HG03521 (cell line): ENCODE data around the gene GABBR1.

Source experiments
- ATAC-seq: cut with Tn5 transposase; IDR thresholded peaks from one replicate; pipeline ENCODE4 v1.9.1; 2021; ENCODE audit warnings: mild to moderate bottlenecking, moderate library complexity; ENCODE audit not compliant: unreplicated experiment

Gene GABBR1

DNA sequence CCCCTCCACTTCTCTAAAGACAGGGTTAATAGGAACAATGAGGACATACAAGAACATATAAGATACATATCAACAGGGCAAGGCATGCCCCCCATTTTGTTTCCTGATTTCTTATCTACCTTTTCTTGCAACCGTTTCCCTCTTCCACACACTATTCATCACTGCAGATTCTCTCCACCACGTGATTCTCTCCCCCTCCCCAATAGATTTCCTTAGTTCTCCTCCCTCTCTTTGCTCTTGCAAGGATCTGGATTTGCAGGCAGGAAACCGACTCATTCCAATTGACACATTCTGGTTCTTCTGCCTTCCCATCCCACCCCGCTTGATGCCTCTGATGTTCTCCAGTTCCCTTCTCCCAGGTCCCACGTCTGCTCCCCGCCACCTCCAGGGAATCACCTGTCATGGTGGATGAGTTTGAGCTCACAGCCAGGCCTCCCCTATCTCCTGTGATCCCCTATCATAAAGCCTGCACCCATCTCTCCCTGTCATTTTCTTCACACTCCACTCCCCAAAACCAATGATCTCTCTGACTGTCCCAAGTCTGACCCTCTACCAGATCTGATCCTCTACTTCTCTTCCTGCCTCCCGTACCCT lies 7.5 kb downstream of the GABBR1 start:
- no peak for ATAC-seq

DNA sequence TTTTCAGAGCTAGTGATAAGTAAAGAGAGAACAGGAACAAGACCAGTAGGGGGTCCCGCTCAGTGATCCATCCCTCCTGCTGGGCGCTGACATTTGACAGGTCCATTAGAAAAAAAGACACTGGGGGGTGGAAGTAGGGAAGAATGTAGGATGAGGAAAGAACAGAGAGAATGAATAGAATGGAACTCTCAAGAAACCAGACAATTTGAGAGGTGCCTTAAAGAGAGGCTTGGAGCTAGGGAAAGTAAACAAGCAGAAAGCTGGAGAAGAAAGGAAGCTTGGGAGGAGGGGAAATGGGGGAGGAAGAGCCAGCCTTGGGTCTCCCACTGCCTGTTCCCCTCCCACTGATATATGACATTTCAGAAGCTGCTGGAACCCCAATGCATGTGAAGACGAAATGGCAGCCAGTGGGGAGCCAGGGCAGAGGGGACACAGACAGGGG lies 8.4 kb downstream of the GABBR1 start:
- no peak for ATAC-seq

DNA sequence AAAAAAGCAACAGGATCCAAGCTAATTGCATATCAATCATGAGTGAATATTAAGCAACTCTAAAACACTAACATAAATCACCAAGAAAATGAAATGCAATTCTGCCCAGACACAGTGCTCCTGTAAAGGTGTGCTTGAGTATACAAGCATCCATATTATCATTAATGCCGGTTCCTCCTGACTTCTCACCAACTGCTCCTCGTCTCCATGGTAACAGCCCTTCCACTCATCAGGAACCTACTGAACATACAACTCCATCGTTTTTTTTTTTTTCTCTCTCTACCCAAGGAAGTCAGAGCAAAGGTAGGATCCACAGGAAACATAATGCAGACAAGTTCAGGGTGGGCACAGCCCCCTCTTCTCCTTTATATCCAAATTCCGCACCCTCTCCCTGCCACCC lies 12.4 kb downstream of the GABBR1 start:
- no peak for ATAC-seq

DNA sequence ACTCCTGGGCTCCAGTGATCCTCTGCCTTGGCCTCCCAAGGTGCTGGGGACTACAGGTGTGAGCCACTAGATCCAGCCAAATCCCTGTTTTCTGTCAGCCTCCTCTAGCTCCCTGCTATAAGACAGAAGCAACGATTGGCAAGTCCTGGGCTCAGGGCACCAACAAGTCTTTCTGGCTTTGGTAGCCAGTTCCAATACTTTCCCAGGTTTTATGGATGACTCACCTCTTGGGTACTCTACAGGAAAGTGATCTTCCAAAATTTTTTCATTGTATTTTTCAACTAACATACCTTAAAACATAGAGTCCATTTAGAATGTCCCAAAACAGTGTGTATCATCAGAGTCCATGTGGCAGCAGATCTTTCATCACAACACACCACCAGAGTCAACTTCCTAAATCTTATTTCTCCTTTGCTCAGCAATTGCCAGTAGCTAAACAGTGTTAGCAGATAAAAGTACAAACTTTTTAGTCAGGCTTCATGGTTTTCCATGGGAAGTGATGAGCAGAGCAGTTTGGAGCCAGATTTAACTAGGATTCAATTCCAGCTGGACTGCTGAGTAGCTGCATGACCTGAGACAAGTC lies 13.3 kb downstream of the GABBR1 start:
- no peak for ATAC-seq

DNA sequence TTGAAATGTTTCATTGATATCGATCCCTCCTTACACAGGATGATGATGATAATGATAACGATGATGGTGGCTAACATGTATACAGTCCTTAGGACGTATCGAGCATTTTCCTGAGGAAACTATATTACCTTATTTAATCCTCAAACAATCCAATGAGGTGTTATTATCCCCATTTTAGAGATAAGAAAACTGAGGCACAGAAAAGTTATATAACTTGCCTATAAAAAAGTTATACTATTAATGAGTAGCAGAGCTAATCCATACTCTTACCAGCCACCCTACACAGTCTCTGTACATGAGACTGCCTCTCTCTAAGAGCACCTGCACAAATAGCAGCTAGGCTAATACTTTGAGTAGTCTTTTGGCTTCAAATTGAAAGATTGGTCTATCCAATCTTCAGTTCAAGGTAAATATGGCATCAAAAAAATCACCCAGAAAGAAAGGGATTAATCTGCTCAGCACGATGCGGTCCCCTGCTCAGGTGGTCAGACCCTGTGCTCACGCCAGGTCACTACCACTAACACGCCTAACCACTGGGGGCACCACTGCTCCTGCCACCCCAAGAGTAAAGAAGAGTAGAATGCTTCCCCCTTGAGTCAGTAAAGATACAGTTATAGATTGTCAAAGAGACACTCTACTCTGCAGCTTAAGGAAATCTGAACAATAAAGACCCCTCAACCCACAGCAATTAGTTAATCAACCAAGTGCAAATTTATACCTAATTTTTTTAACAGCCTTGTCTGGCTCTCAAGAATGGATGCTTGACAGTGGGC lies 15.0 kb downstream of the GABBR1 start:
- ATAC-seq: no peak

DNA sequence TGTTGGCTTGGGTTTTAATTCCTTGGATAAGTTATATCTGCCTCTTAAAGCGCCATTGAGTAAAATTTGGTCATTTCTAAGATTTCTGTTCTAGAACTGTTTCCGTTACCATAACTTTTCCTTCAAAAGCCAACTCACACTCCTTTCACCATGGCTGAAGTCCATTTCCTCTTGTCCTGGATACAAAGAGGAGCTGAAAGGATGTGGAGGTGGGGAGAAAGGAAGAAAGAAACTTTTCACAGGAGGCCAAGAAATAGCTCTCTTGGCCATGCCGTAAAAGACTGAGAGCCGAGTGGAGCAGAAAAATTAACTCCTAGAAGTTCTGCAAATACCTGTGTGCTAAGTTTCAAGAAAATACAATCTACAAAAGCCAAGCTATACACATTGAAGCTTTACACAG lies 21.6 kb downstream of the GABBR1 start:
- no peak for ATAC-seq

DNA sequence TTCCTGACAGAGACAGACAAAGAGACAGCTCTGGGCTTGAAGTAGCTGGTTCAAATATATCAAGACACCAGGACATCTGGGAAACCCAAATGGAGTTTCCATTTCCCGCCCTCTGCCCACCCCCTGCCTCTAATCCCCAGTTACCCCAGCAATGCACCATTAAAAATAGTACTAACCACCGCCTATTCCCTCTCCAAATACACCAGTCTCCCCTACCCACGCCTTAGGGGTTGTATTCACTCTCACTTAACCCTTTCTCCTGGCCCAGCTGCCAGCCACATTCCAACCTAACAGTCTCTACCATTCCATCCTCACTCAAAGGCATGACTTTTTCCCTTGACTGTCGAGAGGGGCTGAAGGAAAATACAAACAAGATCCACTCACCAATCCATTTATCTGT lies 22.4 kb downstream of the GABBR1 start:
- ATAC-seq: no peak

DNA sequence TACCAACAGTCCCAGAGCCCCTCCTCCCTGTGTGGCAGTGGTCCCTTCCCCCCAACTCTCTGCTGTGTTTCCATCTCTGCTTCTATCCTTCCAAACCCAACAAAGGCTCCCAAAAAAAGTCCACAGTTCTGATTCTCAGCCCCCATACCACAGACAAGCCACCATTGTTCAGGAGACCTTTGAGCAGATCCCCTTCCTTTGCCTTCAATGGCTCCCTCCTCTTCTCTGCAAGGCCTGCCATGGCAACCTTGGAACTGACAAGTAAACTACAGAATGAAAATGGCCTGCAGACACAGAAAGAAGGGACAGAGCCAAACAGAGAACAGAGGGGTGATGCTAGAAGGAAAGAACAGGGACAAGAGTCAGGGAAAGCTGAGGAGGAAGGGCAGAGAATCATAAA lies 24.9 kb downstream of the GABBR1 start:
- ATAC-seq: no peak

DNA sequence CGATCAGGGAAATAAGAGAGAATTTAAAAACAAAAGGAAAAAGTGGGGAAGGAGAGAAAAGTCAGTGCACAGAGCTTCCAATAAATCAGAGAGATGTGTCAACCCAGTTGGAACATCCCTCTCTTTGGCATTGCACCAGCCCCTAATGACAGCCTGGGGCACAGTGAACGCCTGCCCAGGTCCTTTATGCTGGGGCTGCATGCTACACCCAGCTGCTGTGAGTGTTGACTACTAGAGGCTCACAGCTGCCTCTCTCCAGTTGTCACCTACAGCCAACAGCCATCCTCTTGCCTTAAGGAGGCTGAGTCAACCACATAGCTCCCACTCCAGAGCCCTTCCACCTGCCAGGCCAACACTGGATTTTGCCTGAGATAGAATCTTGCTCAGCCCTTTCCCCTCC lies 29.1 kb downstream of the GABBR1 start:
- ATAC-seq: no peak

DNA sequence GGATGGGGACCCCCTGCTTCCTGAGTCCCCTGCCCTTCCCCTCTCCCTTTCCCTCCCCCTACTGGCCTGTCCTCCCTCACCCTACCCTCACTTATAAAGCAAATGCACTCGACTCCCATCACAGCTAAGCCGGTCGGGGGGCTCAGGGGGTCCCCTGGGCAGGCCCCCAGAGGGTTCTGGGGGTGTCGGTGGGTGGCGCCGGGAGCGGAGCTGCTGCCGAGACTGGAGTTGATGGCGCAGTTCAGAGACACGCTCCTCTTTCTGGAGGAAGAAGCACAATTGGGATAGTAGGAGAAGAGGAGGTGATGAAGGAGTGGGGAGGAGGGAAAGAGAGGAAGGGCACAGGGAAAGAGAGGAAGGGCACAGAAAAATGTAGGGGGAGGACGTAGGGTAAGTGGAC lies 29.5 kb downstream of the GABBR1 start:
- no peak for ATAC-seq

DNA sequence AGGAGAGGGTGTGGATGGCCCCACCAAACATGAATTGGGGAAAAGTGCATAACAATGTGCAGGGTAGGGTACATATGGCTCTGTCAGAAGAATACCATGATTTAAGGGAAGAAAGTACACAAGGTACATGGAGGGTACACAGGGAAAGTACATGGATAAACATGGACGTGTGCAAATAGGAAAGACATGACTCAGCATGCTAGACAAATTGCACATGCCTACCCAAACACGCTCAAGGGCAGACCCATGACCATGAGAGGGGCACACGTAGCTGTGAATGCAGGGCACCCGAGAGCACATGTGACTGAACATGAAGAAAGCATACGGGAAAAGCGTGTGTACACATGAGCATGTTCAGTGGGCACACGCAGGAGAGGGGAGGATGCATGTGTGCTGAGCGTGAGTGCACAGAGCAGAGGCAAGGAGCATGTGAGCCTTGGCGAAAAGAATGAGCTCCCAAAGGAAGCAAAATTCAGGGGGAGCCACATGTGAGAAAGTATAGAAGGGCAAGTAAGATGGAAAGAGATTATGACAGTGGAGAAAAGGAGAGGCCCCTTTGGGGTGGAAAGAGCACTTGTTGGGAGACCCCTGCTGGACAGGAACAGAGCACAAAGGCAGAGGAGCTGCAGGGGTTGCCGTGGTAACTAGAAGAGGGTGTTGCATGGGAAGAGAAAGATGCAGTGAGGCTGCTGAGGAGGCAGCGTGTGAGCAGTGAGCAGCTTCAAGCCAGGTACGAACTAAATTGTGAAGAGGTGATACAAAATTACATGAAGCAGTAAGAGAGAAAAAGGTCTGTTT lies 30.2 kb downstream of the GABBR1 start:
- ATAC-seq: no peak

DNA sequence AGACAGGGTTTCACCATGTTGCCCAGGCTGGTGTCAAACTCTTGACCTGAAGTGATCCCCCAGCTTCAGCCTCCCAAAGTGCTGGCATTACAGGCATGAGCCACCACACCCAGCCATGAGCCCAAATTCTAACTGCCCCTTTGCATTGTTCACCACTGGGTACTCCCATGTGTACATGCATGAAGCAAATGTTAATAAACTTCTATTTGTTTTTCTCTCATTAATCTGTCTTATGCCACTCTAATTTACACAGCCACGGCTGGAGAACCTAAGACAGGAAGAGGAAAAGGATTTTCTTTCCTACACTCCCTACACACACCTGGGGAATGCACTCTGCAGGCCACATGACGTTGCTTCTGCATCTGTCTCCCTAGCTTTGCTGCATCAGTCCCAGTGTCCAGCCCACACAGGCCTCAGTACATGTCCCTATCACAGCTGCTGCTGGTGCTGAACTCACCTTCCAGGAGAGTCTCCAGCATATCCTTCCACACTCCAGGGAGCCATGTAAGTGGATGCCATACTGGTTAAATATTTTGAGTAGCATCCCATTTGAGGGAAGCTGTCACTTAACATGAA lies 34.7 kb downstream of the GABBR1 start:
- ATAC-seq: no peak

DNA sequence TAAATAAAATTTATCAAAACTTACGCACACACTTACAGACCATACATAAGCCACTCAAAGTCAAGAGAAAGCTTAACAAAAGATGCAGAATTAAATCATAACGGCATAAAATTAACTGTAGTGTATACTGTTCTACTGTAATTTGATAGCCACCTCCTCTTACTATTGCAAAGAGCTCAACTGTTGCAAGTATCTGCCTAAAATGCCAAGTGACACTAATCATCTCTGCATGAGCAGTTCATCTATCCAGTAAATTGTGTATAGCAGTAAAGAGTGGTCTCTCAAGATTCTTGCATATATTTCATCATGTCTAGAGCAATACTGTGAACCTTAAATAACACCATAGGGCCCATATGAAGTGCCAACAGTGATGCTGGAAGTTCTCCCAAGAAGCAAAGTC lies 35.8 kb downstream of the GABBR1 start:
- ATAC-seq: no peak

DNA sequence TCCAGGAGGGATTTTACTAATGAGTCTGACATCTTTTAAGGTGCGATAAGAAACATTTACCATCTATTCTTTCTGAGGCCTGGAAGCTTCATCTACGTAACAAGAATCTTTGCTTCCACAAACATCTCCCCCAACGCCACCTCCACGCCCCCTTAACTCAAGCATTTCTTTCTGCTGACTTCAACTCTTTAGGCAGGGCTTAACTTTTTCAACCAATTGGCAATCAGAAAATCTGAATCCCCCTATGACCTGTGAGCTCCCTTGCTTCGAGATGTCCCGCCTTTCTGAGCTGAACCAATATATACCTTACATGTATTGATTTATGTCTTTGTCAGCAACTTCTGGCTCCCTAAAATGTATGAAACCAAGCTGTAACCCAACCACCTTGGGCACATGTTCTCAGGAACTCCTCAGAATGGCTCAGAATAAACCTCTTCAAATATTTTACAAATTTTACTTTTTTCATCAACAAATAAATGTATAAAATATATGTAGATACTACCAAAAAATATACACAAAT lies 36.5 kb downstream of the GABBR1 start:
- ATAC-seq: no peak

DNA sequence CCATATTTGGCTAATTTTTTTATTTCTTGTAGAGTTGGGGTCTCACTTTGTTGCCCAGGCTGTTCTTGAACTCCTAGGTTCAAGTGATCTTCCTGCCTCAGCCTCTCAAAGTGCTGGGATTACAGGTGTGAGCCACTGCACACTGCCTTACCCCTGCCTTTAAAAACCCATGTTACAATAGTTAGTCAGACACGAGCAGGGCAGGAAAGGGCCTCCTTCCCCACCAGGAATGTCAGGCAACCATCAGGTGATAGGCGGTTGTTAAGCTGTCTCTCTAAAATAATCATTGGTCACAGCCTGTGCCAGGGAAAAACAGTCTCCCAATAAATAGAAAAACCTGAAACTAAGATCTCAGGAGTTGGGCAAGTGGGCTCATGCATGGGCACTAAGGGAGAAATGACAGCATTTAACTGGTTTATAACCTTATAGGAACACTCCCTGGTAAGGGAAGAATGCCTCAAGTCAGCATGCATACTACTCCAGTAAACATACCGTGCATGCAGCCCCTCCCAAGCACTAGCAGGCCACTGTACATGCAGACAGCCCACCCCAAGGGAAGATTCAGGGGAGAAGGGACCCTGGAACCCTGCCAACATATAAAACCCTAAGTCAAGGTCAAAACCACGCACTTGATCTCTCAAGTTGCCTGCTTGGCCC lies 39.7 kb downstream of the GABBR1 start:
- no peak for ATAC-seq

DNA sequence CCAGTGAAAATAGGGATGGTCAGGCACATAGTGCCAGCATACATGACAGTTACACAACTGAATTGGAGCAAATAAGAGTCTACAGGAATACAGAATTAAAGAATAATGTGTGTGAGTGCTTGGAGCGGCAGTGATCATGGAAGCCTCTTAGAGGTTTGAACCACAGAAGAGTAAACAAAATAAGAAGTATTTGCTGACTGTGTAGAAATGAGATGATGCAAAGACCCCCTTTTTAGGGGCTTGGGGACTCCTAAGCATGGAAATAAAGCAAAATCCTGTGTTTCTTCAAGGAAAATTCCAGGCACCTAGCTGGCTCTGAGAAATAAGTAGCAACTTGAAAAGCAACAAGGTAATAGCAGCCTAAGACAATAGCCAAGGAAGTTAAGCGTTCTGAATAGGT lies 41.3 kb downstream of the GABBR1 start:
- no peak for ATAC-seq

DNA sequence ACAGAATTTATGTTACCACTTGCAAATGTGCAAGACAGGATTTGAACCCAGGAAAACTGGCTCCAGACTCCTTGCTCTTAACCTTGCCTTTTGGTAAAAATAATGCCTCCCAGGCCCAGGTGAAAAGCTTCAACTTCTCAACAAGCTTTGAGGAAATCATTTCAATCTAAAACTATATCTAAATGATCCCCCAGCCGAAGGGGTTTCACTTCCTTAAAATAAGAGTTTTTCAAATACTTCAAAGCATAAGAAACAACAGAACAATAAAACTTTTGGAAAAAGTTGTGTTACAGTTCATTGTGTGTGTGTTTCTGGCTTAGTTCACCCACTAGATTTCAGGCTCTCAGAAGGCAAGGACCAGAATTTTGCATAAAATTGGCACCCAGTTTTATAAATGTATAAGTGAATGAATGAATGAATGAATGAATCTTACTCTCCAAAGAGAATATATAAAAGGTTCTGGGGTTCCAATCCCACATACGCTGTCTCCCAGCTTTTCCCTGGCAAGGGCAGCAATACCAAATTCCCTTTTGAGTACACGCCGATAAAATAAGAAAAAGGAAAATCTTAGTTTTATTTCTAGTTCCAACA lies 42.7 kb downstream of the GABBR1 start:
- ATAC-seq: no peak

DNA sequence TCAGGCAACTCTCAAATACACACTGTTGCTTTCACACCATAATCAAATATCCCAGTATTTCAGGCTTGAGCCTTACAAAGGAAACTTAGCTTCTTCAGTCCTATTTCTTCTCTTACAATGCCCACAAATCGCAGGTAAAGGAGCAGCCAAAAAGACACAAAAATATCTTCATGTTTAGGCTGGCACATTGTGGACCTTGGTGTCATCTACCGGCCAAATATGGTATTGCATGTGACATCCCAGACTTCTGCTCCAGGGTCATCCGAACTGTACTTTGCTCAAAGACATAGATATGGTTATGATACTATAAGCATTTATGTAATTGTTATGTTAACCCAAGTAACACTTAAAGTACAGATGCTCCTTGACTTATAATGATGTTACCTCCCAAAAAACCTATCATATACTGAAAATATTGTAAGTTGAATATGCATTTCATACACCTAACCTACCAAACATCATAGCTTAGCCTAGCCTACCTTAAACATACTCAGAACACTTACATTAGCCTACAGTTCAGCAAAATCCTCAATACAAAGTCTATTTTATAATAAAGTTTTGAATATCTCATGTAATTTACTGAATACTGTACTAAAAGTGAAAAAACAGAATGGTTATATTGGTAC lies 43.4 kb downstream of the GABBR1 start:
- ATAC-seq: no peak

DNA sequence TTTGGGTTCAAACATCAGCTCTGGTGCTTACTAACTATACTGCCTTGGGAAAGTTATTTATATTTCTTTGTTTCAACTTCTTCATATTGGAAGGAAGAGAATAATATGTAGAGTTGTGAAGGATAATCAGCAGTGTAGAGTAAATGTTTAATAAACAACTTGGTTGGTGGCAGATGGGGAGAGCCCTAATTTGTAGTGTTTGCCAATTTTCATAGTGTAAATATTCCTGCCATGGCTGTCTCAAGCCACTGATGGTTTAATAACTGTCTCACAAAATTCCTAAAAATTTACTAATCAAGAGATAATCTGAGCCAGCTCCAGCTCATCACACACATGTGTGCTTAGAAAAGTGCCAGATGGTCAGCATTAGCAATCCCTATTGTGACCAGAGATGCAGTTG lies 48.2 kb downstream of the GABBR1 start, which contains the start of gene OR2H2:
OR2H2 (plus strand) TSS at position 301 of the 400 bp plus-strand sequence. CDS start 2,824 bp downstream, outside the sequence.
- ATAC-seq: no peak

DNA sequence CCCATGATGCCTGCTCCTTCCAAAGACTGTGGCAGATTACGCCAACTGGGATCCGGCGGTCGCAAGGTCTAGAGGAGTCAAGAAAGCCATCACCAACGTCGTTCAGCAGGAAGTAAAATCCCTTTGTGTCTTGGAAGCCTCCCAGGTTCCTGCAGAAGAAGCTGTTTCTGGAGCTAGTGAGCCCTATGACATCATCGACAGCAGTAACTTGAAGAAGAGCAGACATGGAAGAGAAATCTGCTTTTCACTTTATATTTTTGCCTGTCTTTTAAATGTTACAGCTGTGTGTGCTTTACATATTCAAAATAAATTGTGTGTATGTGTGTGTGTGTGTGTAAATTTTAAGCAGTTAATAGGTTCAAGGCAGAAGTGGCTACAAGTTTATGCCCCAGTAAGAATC lies 55.4 kb downstream of the GABBR1 start:
- no peak for ATAC-seq
